HG02981 (cell line): Measurements from ENCODE around the gene PEX6.
"Not testable (repeated sequence)": the region's sequence is repeated elsewhere in the genome, so short reads cannot be mapped to it uniquely, and the experiment has no call there.

ENCODE experiments used
- ATAC-seq: cut with Tn5 transposase; IDR thresholded peaks from one replicate; pipeline ENCODE4 v1.9.1; 2021; ENCODE audit warnings: mild to moderate bottlenecking, moderate library complexity; ENCODE audit not compliant: unreplicated experiment

PEX6 gene

GRCh38 chr6:42967228-42967627 lies 11.8 kb downstream of the PEX6 start:
- no peak for ATAC-seq

DNA sequence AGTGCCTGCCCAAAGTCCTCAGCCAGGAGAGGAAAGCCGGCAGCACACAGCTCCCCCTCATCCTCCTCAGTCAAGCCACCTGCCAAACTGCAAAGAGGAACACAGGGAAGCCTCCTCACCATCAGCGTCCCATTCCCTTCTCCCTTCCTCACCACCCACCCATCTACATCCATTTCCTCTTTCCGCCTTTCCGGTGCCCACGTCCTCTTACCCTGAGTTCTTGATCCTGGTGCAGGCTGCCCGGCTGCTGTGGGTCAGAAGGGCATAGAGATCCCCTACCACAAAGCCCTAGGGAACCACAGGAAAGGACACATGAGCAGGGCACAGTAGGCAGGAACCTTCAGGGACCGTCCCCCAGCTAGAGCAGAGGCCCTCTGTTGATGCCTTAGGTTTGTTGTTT lies 12.4 kb downstream of the PEX6 start:
- ATAC-seq = no peak

GRCh38 chr6:42963855-42964605 lies 15.0 kb downstream of the PEX6 start:
- ATAC-seq = no peak

- no peak for ATAC-seq
Observed at GRCh38 chr6:42963179-42963854, 15.7 kb downstream of the PEX6 start.

- no peak for ATAC-seq
Observed at GRCh38 chr6:42962502-42963178, 16.3 kb downstream of the PEX6 start.

- ATAC-seq = no peak
Observed at GRCh38 chr6:42962096-42962495, 16.9 kb downstream of the PEX6 start.

GRCh38 chr6:42961020-42961470 lies 17.9 kb downstream of the PEX6 start:
- ATAC-seq = no peak

- no peak for ATAC-seq
Observed at GRCh38 chr6:42960243-42961019, 18.6 kb downstream of the PEX6 start, which contains the start of gene GNMT. Gene GNMT (plus strand): TSS chr6:42960754. CDS start chr6:42960768, 14 bp downstream.

GRCh38 chr6:42959917-42960242 lies 19.1 kb downstream of the PEX6 start:
- no peak for ATAC-seq

DNA sequence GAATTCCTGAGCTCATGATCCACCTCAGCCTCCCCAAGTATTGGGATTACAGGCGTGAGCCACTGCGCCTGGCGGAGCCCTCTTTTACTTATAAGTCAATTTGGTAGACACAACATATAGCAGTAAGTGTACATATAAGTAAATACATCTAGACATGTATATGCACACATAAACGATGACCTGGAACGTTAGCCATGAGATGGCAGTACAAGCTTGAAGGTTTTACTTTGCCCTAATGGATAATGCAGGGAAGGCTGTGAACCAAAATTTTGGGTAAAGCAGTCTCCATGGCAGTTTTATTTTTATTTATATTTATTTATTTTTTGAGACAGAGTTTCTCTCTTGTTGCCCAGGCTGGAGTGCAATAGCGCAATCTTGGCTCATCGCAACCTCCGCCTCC lies 20.9 kb downstream of the PEX6 start:
- no peak for ATAC-seq

DNA sequence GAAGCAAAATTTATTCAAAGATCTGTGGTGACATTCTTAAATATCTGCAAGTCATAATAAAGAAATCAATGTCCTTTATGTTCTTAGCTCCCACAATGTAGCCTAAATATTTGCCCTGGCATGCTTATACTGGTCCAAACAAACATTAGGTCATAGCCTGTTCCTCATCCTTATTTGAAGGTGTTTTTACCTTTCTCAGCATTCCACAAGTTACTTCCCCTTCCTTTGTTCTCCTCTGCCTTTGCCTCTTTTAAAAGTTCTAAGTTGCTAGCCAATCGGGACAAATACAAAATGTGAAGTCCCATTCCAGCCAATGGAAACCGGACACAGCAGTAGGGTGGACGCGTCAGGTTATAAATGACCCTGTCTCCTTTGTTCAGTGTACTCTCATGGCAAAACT lies 24.6 kb downstream of the PEX6 start:
- not testable (repeated sequence) for ATAC-seq

GRCh38 chr6:42952389-42952788 lies 26.6 kb downstream of the PEX6 start:
- no peak for ATAC-seq

DNA sequence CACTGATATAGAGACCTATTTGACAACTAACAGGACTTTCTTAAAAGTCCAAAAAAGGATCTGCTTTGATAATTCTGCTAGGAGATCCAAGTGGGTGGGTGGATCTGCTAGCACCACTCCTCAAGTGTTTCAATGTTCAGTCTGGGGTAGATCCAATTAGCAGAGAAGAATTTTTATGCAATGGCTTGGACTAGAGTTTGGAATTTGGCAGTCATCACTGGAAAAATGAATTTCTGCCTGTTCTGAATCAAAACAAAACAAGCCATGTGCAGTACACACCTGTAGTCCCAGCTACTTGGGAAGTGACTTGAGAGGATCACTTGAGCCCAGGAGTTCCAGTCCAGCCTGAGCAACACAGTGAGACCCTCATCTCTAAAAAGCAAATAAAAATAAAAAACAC lies 31.0 kb downstream of the PEX6 start:
- ATAC-seq = no peak

DNA sequence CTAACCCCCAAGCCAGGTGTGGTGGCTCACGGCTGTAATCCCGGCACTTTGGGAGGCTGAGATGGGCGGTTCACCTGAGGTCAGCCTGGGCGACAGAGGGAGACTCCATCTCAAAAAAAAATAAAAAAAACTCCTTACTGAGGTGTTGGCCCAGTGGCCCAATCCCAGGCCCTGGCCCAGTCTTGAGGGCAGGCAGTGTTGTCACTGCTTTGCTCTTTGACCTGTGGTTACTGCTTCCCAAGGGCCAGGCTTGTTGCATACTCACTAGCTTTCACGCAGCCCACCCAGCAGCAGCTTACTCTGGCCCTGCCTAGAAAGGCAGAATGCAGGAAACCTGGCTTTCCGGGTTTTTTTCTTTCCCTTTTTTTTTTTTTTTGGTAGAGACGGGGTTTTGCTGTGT lies 36.5 kb downstream of the PEX6 start:
- no peak for ATAC-seq

DNA sequence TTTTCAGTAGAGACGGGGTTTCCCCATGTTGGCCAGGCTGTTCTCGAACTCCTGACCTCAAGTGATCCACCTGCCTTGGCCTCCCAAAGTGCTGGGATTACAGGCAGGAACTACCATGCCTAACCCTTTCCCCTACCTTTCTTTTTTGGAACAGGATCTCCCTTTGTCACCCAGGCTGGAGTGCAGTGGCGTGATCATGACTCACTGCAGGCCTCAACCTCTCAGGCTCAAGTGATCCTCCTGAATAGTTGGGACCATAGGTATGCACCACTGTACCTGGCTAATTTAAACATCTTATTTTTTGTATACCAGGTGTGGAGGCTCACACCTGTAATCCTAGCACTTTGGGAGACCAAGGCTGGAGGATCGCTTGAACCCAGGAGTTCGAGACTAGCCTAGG lies 37.6 kb downstream of the PEX6 start:
- ATAC-seq = not testable (repeated sequence)

- no peak for ATAC-seq
Observed at GRCh38 chr6:42940493-42941045, 38.4 kb downstream of the PEX6 start.

GRCh38 chr6:42939810-42940167 lies 39.2 kb downstream of the PEX6 start:
- ATAC-seq = no peak

GRCh38 chr6:42938987-42939809 lies 39.8 kb downstream of the PEX6 start:
- no peak for ATAC-seq

DNA sequence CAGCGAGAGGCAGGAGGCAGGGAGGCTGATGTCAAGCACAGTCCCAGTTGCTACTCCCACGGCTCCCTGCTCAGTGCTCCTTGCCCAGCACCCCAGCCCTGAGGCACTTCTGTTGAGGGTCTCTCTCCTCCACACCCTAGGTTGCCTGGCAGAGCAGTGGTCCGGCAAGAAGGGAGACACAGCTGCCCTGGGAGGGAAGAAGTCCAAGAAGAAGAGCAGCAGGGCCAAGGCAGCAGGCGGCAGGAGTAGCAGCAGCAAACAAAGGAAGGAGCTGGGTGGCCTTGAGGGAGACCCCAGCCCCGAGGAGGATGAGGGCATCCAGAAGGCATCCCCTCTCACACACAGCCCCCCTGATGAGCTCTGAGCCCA lies 40.6 kb downstream of the PEX6 start:
- no peak for ATAC-seq
